ENCODE measurements around the gene ZNF32. TPM values are rescaled to one million over a fixed set of nuclear protein-coding genes. Genes with fewer than 3 reads are reported as not detected.

The ZNF32 gene
- total RNA-seq, 2 experiments from 2014 or later: not detected

DNA sequence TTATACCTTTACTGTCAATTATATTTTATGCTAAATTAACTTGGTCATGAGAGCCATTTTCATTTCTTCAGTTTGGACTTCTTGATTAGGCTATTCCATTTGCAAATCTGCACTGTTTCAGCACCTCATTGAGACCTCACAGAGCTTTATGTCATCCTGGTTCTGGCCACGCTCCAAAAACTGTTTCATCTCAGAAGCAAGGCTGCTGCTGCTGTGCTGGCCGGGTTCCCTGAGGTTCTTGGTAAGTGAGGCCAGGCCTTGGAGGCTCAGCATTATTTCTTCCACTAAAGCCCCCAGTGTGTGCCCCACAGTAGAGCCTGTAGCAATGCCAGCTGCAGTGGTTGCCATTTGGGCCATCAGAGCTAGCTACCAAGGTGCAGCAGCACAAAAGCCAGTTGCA lies 50.2 kb downstream of the ZNF32 start:
- no peak for DNase-seq (ENCODE audit: low spot score)
- Histone ChIP-seq H3K9me3 (ENCODE audit: low read length) (no peaks in the 10 kb centered on the region), H3K4me2 (ENCODE audit: low read length) (no peak overlapping the region), H3K9me2 (ENCODE audit: insufficient read depth, low read length) (no peaks in the 10 kb centered on the region), H3K27ac (ENCODE audit: low read depth, low read length, poor library complexity, severe bottlenecking) (no peak overlapping the region), H3K36me3 (ENCODE audit: insufficient read depth, low read length) (no peaks in the 10 kb centered on the region), H2AFZ (ENCODE audit: low read length) (no peak overlapping the region), H3K4me3 (ENCODE audit: low read depth, low read length, poor library complexity, severe bottlenecking) (no peak overlapping the region), H3K79me2 (ENCODE audit: insufficient read depth, low read depth, low read length) (no peaks in the 10 kb centered on the region), H3K4me1 (ENCODE audit: insufficient read depth, low read length, poor library complexity, severe bottlenecking) (peaks cover 11% of the 10 kb centered on the region), H4K20me1 (ENCODE audit: insufficient read depth, low read length) (no peaks in the 10 kb centered on the region)
- TF ChIP-seq EZH2phosphoT487 (IDR thresholded peaks at IDR 0.05; ENCODE audit: borderline replicate concordance, low read depth, low read length) (no peak), CTCF (conservative IDR thresholded peaks at IDR 0.05; ENCODE audit: low read length) (no peak)
- BruUV-seq (replicated peaks): no TSS peak
- ChIA-PET CTCF (ENCODE audit: unreplicated experiment) (no interaction called here), POLR2A (no interaction called here)
- intact Hi-C loops (cut with micrococcal nuclease; ENCODE audit: unreplicated experiment): no loop called here

DNA sequence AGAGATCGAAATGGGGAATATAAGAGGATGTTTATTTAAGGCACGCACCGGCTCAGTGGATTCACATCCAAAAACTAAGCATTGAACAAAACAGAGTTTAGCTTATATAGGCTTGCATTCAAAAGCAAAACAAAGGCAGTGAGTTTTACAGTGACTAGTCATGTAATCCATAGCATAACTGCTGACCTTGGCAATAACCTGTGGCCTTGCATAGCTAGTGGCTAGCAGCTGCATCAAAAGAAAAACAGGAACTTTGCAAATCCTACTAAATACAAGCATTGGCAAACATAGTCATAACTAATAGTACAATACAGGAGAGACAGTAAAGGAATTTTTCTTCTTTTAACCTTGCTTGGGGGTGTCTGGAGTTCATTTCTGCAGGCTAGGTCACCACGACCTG lies 52.1 kb downstream of the ZNF32 start:
- H4K20me1 ChIP-seq (ENCODE audit: insufficient read depth, low read length): no peaks in the 10 kb centered on the region
- ChIA-PET CTCF (ENCODE audit: unreplicated experiment) (no interaction called here), POLR2A (no interaction called here)
- no peaks in the 10 kb centered on the region for H3K9me2 ChIP-seq (ENCODE audit: insufficient read depth, low read length)
- no peak overlapping the region for H3K27ac ChIP-seq (ENCODE audit: low read depth, low read length, poor library complexity, severe bottlenecking)
- no peak overlapping the region for H2AFZ ChIP-seq (ENCODE audit: low read length)
- TF ChIP-seq CTCF (conservative IDR thresholded peaks at IDR 0.05; ENCODE audit: low read length) (no peak), EZH2phosphoT487 (IDR thresholded peaks at IDR 0.05; ENCODE audit: borderline replicate concordance, low read depth, low read length) (no peak)
- no peaks in the 10 kb centered on the region for H3K36me3 ChIP-seq (ENCODE audit: insufficient read depth, low read length)
- H3K79me2 ChIP-seq (ENCODE audit: insufficient read depth, low read depth, low read length): no peaks in the 10 kb centered on the region
- H3K4me3 ChIP-seq (ENCODE audit: low read depth, low read length, poor library complexity, severe bottlenecking): no peak overlapping the region
- DNase-seq (ENCODE audit: low spot score): no peak
- H3K9me3 ChIP-seq (ENCODE audit: low read length): 0 out of 2 replicates have a peak, but pooled peaks cover 5% of the 10 kb centered on the region
- no peak overlapping the region for H3K4me2 ChIP-seq (ENCODE audit: low read length)
- intact Hi-C loops (cut with micrococcal nuclease; ENCODE audit: unreplicated experiment): no loop called here
- no TSS peak for BruUV-seq (replicated peaks)
- H3K4me1 ChIP-seq (ENCODE audit: insufficient read depth, low read length, poor library complexity, severe bottlenecking): peaks cover 11% of the 10 kb centered on the region

GRCh38 chr10:43595739-43596298 lies 52.9 kb downstream of the ZNF32 start:
- ChIA-PET POLR2A (no interaction called here), CTCF (ENCODE audit: unreplicated experiment) (no interaction called here)
- Histone ChIP-seq H2AFZ (ENCODE audit: low read length) (peak overlapping the region; percentile 60; the same call in 1 of the 2 replicates), H3K9me3 (ENCODE audit: low read length) (0 out of 2 replicates have a peak, but pooled peaks cover 5% of the 10 kb centered on the region), H3K27ac (ENCODE audit: low read depth, low read length, poor library complexity, severe bottlenecking) (no peak overlapping the region), H3K9me2 (ENCODE audit: insufficient read depth, low read length) (no peaks in the 10 kb centered on the region), H3K4me2 (ENCODE audit: low read length) (peak overlapping the region; percentile 64), H3K4me3 (ENCODE audit: low read depth, low read length, poor library complexity, severe bottlenecking) (no peak overlapping the region), H3K79me2 (ENCODE audit: insufficient read depth, low read depth, low read length) (no peaks in the 10 kb centered on the region), H3K36me3 (ENCODE audit: insufficient read depth, low read length) (no peaks in the 10 kb centered on the region), H3K4me1 (ENCODE audit: insufficient read depth, low read length, poor library complexity, severe bottlenecking) (peaks cover 11% of the 10 kb centered on the region), H4K20me1 (ENCODE audit: insufficient read depth, low read length) (no peaks in the 10 kb centered on the region)
- BruUV-seq (replicated peaks): no TSS peak
- intact Hi-C loops (cut with micrococcal nuclease; ENCODE audit: unreplicated experiment): no loop called here
- TF ChIP-seq EZH2phosphoT487 (IDR thresholded peaks at IDR 0.05; ENCODE audit: borderline replicate concordance, low read depth, low read length) (no peak), CTCF (conservative IDR thresholded peaks at IDR 0.05; ENCODE audit: low read length) (no peak)
- no peak for DNase-seq (ENCODE audit: low spot score)

Measured in OCI-LY7 (cell line).